ENCODE data around the gene INTS1. TPM values are rescaled to one million over a fixed set of nuclear protein-coding genes. Genes with fewer than 3 reads are reported as not detected.

Gene INTS1
- total RNA-seq, 2 donors from 2014 or later = 29.0 to 47.0 TPM

- H3K9me3 ChIP-seq = no peaks in the 10 kb centered on the region
- H3K36me3 ChIP-seq = peaks cover 94% of the 10 kb centered on the region
- no peak for DNase-seq (ENCODE audit: low spot score)
- H3K4me3 ChIP-seq = no peak overlapping the region
- H3K27ac ChIP-seq = no peak overlapping the region
- TF ChIP-seq, protein P1, sequence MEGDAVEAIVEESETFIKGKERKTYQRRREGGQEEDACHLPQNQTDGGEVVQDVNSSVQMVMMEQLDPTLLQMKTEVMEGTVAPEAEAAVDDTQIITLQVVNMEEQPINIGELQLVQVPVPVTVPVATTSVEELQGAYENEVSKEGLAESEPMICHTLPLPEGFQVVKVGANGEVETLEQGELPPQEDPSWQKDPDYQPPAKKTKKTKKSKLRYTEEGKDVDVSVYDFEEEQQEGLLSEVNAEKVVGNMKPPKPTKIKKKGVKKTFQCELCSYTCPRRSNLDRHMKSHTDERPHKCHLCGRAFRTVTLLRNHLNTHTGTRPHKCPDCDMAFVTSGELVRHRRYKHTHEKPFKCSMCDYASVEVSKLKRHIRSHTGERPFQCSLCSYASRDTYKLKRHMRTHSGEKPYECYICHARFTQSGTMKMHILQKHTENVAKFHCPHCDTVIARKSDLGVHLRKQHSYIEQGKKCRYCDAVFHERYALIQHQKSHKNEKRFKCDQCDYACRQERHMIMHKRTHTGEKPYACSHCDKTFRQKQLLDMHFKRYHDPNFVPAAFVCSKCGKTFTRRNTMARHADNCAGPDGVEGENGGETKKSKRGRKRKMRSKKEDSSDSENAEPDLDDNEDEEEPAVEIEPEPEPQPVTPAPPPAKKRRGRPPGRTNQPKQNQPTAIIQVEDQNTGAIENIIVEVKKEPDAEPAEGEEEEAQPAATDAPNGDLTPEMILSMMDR (IDR thresholded peaks at IDR 0.05) = no peak
- H3K27me3 ChIP-seq = no peaks in the 10 kb centered on the region
- H3K4me1 ChIP-seq = no peaks in the 10 kb centered on the region
These were observed 16.7 kb downstream of the INTS1 start for GRCh38 chr7:1487466-1487865.

- Histone ChIP-seq H3K36me3 (peaks cover 90% of the 10 kb centered on the region), H3K27me3 (no peaks in the 10 kb centered on the region), H3K27ac (no peak overlapping the region), H3K9me3 (no peaks in the 10 kb centered on the region), H3K4me1 (no peaks in the 10 kb centered on the region), H3K4me3 (no peak overlapping the region)
- no peak for DNase-seq (ENCODE audit: low spot score)
- TF ChIP-seq, protein P1 (IDR thresholded peaks at IDR 0.05) = no peak
These were observed 17.6 kb downstream of the INTS1 start for GRCh38 chr7:1486571-1486970.

- Histone ChIP-seq H3K27me3 (no peaks in the 10 kb centered on the region), H3K4me3 (no peak overlapping the region), H3K9me3 (no peaks in the 10 kb centered on the region), H3K27ac (no peak overlapping the region), H3K4me1 (no peaks in the 10 kb centered on the region), H3K36me3 (peaks cover 88% of the 10 kb centered on the region)
- no peak for DNase-seq (ENCODE audit: low spot score)
- TF ChIP-seq, protein P1 (IDR thresholded peaks at IDR 0.05) = no peak
These were observed 19.0 kb downstream of the INTS1 start for GRCh38 chr7:1485156-1485555.

- Histone ChIP-seq H3K4me3 (no peak overlapping the region), H3K4me1 (no peaks in the 10 kb centered on the region), H3K27me3 (no peaks in the 10 kb centered on the region), H3K9me3 (no peaks in the 10 kb centered on the region), H3K27ac (no peak overlapping the region), H3K36me3 (peaks cover 88% of the 10 kb centered on the region)
- no peak for DNase-seq (ENCODE audit: low spot score)
- TF ChIP-seq, protein P1 (IDR thresholded peaks at IDR 0.05) = no peak
These were observed 19.6 kb downstream of the INTS1 start for GRCh38 chr7:1484569-1484968.

- TF ChIP-seq, protein P1 (IDR thresholded peaks at IDR 0.05) = no peak
- no peaks in the 10 kb centered on the region for H3K4me1 ChIP-seq
- no peak for DNase-seq (ENCODE audit: low spot score)
- no peak overlapping the region for H3K4me3 ChIP-seq
- H3K36me3 ChIP-seq = peaks cover 88% of the 10 kb centered on the region
- H3K9me3 ChIP-seq = no peaks in the 10 kb centered on the region
- no peaks in the 10 kb centered on the region for H3K27me3 ChIP-seq
- no peak overlapping the region for H3K27ac ChIP-seq
These were observed 20.4 kb downstream of the INTS1 start for GRCh38 chr7:1483536-1484505.
